NCI-H2081 treated with DMSO at 0.1 percent for 48 hours (cell line): ENCODE measurements around the gene LRCH4.
"Not testable (repeated sequence)": the region's sequence is repeated elsewhere in the genome, so short reads cannot be mapped to it uniquely, and the experiment has no call there.

Experiments
- DNase-seq: peaks from one replicate; lab custom pipeline; 2025; lab: John Stamatoyannopoulos, UW

LRCH4 gene

GRCh38 chr7:100544967-100545359, 41.0 kb downstream of the LRCH4 start:
- no peak for DNase-seq

GRCh38 chr7:100544386-100544785, 41.5 kb downstream of the LRCH4 start:
- no peak for DNase-seq

GRCh38 chr7:100543586-100543985, 42.3 kb downstream of the LRCH4 start:
- no peak for DNase-seq

GRCh38 chr7:100541309-100541708, 44.6 kb downstream of the LRCH4 start:
- not testable (repeated sequence) for DNase-seq

GRCh38 chr7:100540073-100540723, 45.7 kb downstream of the LRCH4 start:
- no peak for DNase-seq

- no peak for DNase-seq
These were observed 46.4 kb downstream of the LRCH4 start for GRCh38 chr7:100539436-100540006.

- peak; percentile 97 for DNase-seq
These were observed 47.1 kb downstream of the LRCH4 start, which contains the start of gene AGFG2 for GRCh38 chr7:100538654-100539435. Gene AGFG2, plus strand, starts transcription at chr7:100539203. Its CDS starts 144 bp downstream, at chr7:100539347.

GRCh38 chr7:100538348-100538653, 47.6 kb downstream of the LRCH4 start:
- DNase-seq: no peak

GRCh38 chr7:100536695-100537094, 49.2 kb downstream of the LRCH4 start:
- not testable (repeated sequence) for DNase-seq

GRCh38 chr7:100535982-100536381, 49.9 kb downstream of the LRCH4 start:
- DNase-seq: not testable (repeated sequence)

GRCh38 chr7:100532165-100533022, 53.5 kb downstream of the LRCH4 start:
- DNase-seq: no peak

GRCh38 chr7:100528108-100528866, 57.6 kb downstream of the LRCH4 start:
- not testable (repeated sequence) for DNase-seq
